GM19467 (cell line): ENCODE measurements around the gene ZNF541.
A peak's percentile ranks its signal among the peaks of the same experiment; 100 is the strongest.

Experiments used
- ATAC-seq: cut with Tn5 transposase; IDR thresholded peaks from one replicate; pipeline ENCODE4 v1.9.1; 2021; ENCODE audit warnings: mild to moderate bottlenecking, moderate library complexity; ENCODE audit not compliant: unreplicated experiment

The ZNF541 gene

GRCh38 chr19:47573071-47574026, at the start of gene ZNF541:
ZNF541 (minus strand) TSS chr19:47573148; CDS start chr19:47555856, 17,292 bp downstream.
- ATAC-seq: no peak

GRCh38 chr19:47619763-47620162, 46.8 kb upstream of the ZNF541 start:
- ATAC-seq: no peak

GRCh38 chr19:47618771-47619170, 45.8 kb upstream of the ZNF541 start:
- ATAC-seq: no peak

GRCh38 chr19:47615714-47616113, 42.8 kb upstream of the ZNF541 start:
- no peak for ATAC-seq

- ATAC-seq: no peak
These were observed 42.3 kb upstream of the ZNF541 start for GRCh38 chr19:47615230-47615629.

- ATAC-seq: no peak
These were observed 41.6 kb upstream of the ZNF541 start for GRCh38 chr19:47614559-47614958.

- ATAC-seq: no peak
These were observed 41.0 kb upstream of the ZNF541 start for GRCh38 chr19:47614021-47614295.

GRCh38 chr19:47613165-47614020, 40.4 kb upstream of the ZNF541 start:
- no peak for ATAC-seq

- no peak for ATAC-seq
These were observed 38.0 kb upstream of the ZNF541 start for GRCh38 chr19:47610902-47611301.

GRCh38 chr19:47609906-47610894, 37.3 kb upstream of the ZNF541 start:
- ATAC-seq: no peak

- peak; percentile 50 for ATAC-seq
These were observed 36.3 kb upstream of the ZNF541 start, which contains the start of gene BICRA for GRCh38 chr19:47608969-47609905. BICRA (plus strand) TSS chr19:47609134; CDS start chr19:47673575, 64,441 bp downstream.

GRCh38 chr19:47608074-47608918, 35.3 kb upstream of the ZNF541 start:
- peak; percentile 70 for ATAC-seq

- no peak for ATAC-seq
These were observed 34.7 kb upstream of the ZNF541 start for GRCh38 chr19:47607564-47608073.

- no peak for ATAC-seq
These were observed 31.0 kb upstream of the ZNF541 start for GRCh38 chr19:47603706-47604565.

GRCh38 chr19:47601180-47601904, 28.4 kb upstream of the ZNF541 start:
- ATAC-seq: no peak

- peak; percentile 93 for ATAC-seq
These were observed 27.6 kb upstream of the ZNF541 start for GRCh38 chr19:47600246-47601179.
